Measurements from ENCODE around the gene TSPEAR. TPM values are rescaled to one million over a fixed set of nuclear protein-coding genes. Genes with fewer than 3 reads are reported as not detected.

The TSPEAR gene
- total RNA-seq, 1 experiment from 2014 or later, result not detected

DNA sequence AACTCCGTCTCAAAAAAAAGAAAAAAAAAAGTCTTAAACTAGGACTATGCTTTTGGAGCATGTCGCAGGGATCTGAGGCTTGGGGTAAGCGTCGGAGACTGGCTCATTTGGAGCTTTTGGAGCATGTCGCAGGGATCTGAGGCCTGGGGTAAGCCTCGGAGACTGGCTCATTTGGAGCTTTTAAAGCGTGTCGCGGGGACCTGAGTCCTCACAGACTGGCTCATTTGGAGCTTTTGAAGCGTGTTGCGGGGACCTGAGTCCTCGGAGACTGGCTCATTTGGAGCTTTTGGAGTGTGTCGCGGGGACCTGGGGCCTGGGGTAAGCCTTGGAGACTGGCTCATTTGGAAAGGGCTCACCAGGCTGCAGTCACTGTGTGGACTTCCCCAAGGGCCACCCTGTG lies 13.6 kb upstream of the TSPEAR start:
- no peak for DNase-seq (ENCODE audit: low read depth, low spot score)
- intact Hi-C loops (cut with micrococcal nuclease; ENCODE audit: unreplicated experiment) (no loop called here), in situ Hi-C loops (cut with HindIII; ENCODE audit: low pct_unique_long_range_greater_than_20kb, low sequenced_read_pairs) (no loop called here)
- no TSS peak for BruUV-seq (replicated peaks)
- ChIA-PET CTCF (interaction anchor here (0.6 kb wide), 1 partner anchor 15 kb away, joined by 3 read pairs; no protein-coding TSS in a partner anchor), POLR2A (interaction anchor here (0.7 kb wide), 1 partner anchor 177 kb away, joined by 6 read pairs; no protein-coding TSS in a partner anchor)
- H3K4me3 ChIP-seq (ENCODE audit: low read depth in 2 of 2, low read length in 2 of 2), result no peak overlapping the region
- ATAC-seq, result no peak
- H3K27ac ChIP-seq (ENCODE audit: low read length), result no peak overlapping the region
- TF ChIP-seq, protein P1, sequence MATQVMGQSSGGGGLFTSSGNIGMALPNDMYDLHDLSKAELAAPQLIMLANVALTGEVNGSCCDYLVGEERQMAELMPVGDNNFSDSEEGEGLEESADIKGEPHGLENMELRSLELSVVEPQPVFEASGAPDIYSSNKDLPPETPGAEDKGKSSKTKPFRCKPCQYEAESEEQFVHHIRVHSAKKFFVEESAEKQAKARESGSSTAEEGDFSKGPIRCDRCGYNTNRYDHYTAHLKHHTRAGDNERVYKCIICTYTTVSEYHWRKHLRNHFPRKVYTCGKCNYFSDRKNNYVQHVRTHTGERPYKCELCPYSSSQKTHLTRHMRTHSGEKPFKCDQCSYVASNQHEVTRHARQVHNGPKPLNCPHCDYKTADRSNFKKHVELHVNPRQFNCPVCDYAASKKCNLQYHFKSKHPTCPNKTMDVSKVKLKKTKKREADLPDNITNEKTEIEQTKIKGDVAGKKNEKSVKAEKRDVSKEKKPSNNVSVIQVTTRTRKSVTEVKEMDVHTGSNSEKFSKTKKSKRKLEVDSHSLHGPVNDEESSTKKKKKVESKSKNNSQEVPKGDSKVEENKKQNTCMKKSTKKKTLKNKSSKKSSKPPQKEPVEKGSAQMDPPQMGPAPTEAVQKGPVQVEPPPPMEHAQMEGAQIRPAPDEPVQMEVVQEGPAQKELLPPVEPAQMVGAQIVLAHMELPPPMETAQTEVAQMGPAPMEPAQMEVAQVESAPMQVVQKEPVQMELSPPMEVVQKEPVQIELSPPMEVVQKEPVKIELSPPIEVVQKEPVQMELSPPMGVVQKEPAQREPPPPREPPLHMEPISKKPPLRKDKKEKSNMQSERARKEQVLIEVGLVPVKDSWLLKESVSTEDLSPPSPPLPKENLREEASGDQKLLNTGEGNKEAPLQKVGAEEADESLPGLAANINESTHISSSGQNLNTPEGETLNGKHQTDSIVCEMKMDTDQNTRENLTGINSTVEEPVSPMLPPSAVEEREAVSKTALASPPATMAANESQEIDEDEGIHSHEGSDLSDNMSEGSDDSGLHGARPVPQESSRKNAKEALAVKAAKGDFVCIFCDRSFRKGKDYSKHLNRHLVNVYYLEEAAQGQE (IDR thresholded peaks at IDR 0.05; ENCODE audit: insufficient read depth in 1 of 2, low read depth in 2 of 2, low read length in 1 of 2), result no peak
- no peak for TF ChIP-seq SIN3A (IDR thresholded peaks at IDR 0.05; ENCODE audit: borderline replicate concordance, insufficient read depth, low read depth, low read length)
- TF ChIP-seq CTCF (IDR thresholded peaks at IDR 0.05), result no peak
- no peak for TF ChIP-seq TCF7L2 (IDR thresholded peaks at IDR 0.05; ENCODE audit: low read depth, low read length)
- no peak for TF ChIP-seq POLR2AphosphoS5 (IDR thresholded peaks at IDR 0.05; ENCODE audit: low read depth, low read length)
- no peaks in the 10 kb centered on the region for H3K27me3 ChIP-seq (ENCODE audit: control insufficient read depth, insufficient read depth, low read length)
- H3K9me3 ChIP-seq (ENCODE audit: control insufficient read depth, insufficient read depth, low read depth, low read length), result no peaks in the 10 kb centered on the region
- H3K36me3 ChIP-seq (ENCODE audit: control insufficient read depth, insufficient read depth, low read length), result no peaks in the 10 kb centered on the region
- no peaks in the 10 kb centered on the region for H3K4me1 ChIP-seq (ENCODE audit: control insufficient read depth, insufficient read depth, low read length)

GRCh38 chr21:44724196-44724595 lies 12.8 kb upstream of the TSPEAR start:
- DNase-seq (ENCODE audit: low read depth, low spot score) (no peak), ATAC-seq (no peak)
- no peaks in the 10 kb centered on the region for H3K27me3 ChIP-seq (ENCODE audit: control insufficient read depth, insufficient read depth, low read length)
- POLR2A ChIA-PET, result no interaction called here
- no peaks in the 10 kb centered on the region for H3K36me3 ChIP-seq (ENCODE audit: control insufficient read depth, insufficient read depth, low read length)
- in situ Hi-C loops (cut with HindIII; ENCODE audit: low pct_unique_long_range_greater_than_20kb, low sequenced_read_pairs) (no loop called here), intact Hi-C loops (cut with micrococcal nuclease; ENCODE audit: unreplicated experiment) (no loop called here)
- no peaks in the 10 kb centered on the region for H3K4me1 ChIP-seq (ENCODE audit: control insufficient read depth, insufficient read depth, low read length)
- H3K4me3 ChIP-seq (ENCODE audit: low read depth in 2 of 2, low read length in 2 of 2), result no peak overlapping the region
- no peaks in the 10 kb centered on the region for H3K9me3 ChIP-seq (ENCODE audit: control insufficient read depth, insufficient read depth, low read depth, low read length)
- H3K27ac ChIP-seq (ENCODE audit: low read length), result no peak overlapping the region
- BruUV-seq (replicated peaks), result no TSS peak
- TF ChIP-seq CTCF (IDR thresholded peaks at IDR 0.05) (no peak), POLR2AphosphoS5 (IDR thresholded peaks at IDR 0.05; ENCODE audit: low read depth, low read length) (no peak), SIN3A (IDR thresholded peaks at IDR 0.05; ENCODE audit: borderline replicate concordance, insufficient read depth, low read depth, low read length) (no peak), TCF7L2 (IDR thresholded peaks at IDR 0.05; ENCODE audit: low read depth, low read length) (no peak)
- TF ChIP-seq, protein P1 (IDR thresholded peaks at IDR 0.05; ENCODE audit: insufficient read depth in 1 of 2, low read depth in 2 of 2, low read length in 1 of 2), result no peak
- CTCF ChIA-PET, result no interaction called here
